Lung microvascular endothelial cell (primary cell): ENCODE measurements around the gene KRT73. TPM values are rescaled to one million over a fixed set of nuclear protein-coding genes. Genes with fewer than 3 reads are reported as not detected.
"Not testable (repeated sequence)": the region's sequence is repeated elsewhere in the genome, so short reads cannot be mapped to it uniquely, and the experiment has no call there.

Experiments
- DNase-seq, 2 donors: peaks; one replicate each; pipeline versions ENCODE4 v3.0.0 to v3.0.0-alpha.2; 2010; ENCODE audit warnings: low read depth in 2 of 2
- total RNA-seq: library from RNA; depleted of rRNA; stranded (reverse); fragments of >200 nt; gene quantifications from 2 replicates; pipeline ENCODE4 v1.2.1, GENCODE V29; 2014

The KRT73 gene
- total RNA-seq, 1 donor from 2014 or later, result not detected

GRCh38 chr12:52600941-52601481 lies 17.3 kb downstream of the KRT73 start, which contains the start of gene KRT72:
KRT72 (minus strand) TSS chr12:52601463; CDS start chr12:52601452, 11 bp downstream.
- no peak for DNase-seq

GRCh38 chr12:52600475-52600874 lies 17.9 kb downstream of the KRT73 start:
- DNase-seq, result no peak

- no peak for DNase-seq
These were observed 18.3 kb downstream of the KRT73 start for GRCh38 chr12:52600071-52600470.

- DNase-seq, result no peak
These were observed 19.4 kb downstream of the KRT73 start for GRCh38 chr12:52598966-52599365.

GRCh38 chr12:52594237-52594636 lies 24.1 kb downstream of the KRT73 start:
- not testable (repeated sequence) for DNase-seq

GRCh38 chr12:52591521-52591920 lies 26.8 kb downstream of the KRT73 start:
- DNase-seq, result no peak

- no peak for DNase-seq
These were observed 28.3 kb downstream of the KRT73 start for GRCh38 chr12:52590021-52590420.

GRCh38 chr12:52587563-52587962 lies 30.8 kb downstream of the KRT73 start:
- no peak for DNase-seq

- DNase-seq, result no peak
These were observed 32.4 kb downstream of the KRT73 start for GRCh38 chr12:52585946-52586345.

GRCh38 chr12:52585066-52585465 lies 33.3 kb downstream of the KRT73 start:
- no peak for DNase-seq

- no peak for DNase-seq
These were observed 34.1 kb downstream of the KRT73 start for GRCh38 chr12:52584156-52584682.

GRCh38 chr12:52582971-52583456 lies 35.3 kb downstream of the KRT73 start:
- peak; percentile 65 to 70 for DNase-seq

GRCh38 chr12:52582486-52582885 lies 35.9 kb downstream of the KRT73 start:
- no peak for DNase-seq

- no peak for DNase-seq
These were observed 36.9 kb downstream of the KRT73 start for GRCh38 chr12:52581481-52581880.

GRCh38 chr12:52581066-52581465 lies 37.3 kb downstream of the KRT73 start:
- no peak for DNase-seq

GRCh38 chr12:52580496-52580895 lies 37.9 kb downstream of the KRT73 start:
- DNase-seq, result no peak

GRCh38 chr12:52579468-52580465 lies 38.6 kb downstream of the KRT73 start:
- DNase-seq, result no peak

GRCh38 chr12:52578469-52578868 lies 39.9 kb downstream of the KRT73 start:
- DNase-seq, result no peak

GRCh38 chr12:52577316-52577715 lies 41.0 kb downstream of the KRT73 start:
- no peak for DNase-seq

GRCh38 chr12:52575948-52576347 lies 42.4 kb downstream of the KRT73 start:
- DNase-seq, result no peak

GRCh38 chr12:52575256-52575655 lies 43.1 kb downstream of the KRT73 start:
- DNase-seq, result no peak

GRCh38 chr12:52573743-52574142 lies 44.6 kb downstream of the KRT73 start, which contains the start of gene KRT74:
KRT74 (minus strand) TSS chr12:52573843; CDS start chr12:52573777, 66 bp downstream.
- no peak for DNase-seq
